HEK293 (cell line): ENCODE measurements around the gene REG3G.

ENCODE experiments used
- CTCF ChIA-PET: fragments of 350-600 bp; formaldehyde crosslinking; extraction: SDS; loops from one replicate; lab custom pipeline; 2021; ENCODE audit warnings: antibody characterized with exemption; lab: Yijun Ruan, JAX
- POLR2A ChIA-PET: fragments of 300-600 bp; formaldehyde crosslinking; extraction: SDS; loops from one replicate; lab custom pipeline; 2020; ENCODE audit warnings: antibody characterized with exemption, inconsistent platforms; lab: Yijun Ruan, JAX
- H3K27ac ChIP-seq: fragments of 200-500 bp; sonication (Bioruptor generic); 2 replicates; pipeline ENCODE4 v1.5.1; 2014; ENCODE audit warnings: low read depth, low read length, control low read depth, inconsistent platforms; ENCODE audit errors: extremely low read depth
- H3K36me3 ChIP-seq, 2 experiments: fragments of 200-500 bp in 1 of 2; sonication (Bioruptor generic) in 1 of 2; 1 replicate in 1 of 2; 2 replicates in 1 of 2; pipeline ENCODE4 v1.5.1; 2014 to 2017; ENCODE audit warnings: inconsistent platforms in 2 of 2, low read length in 2 of 2; ENCODE audit not compliant: control insufficient read depth in 2 of 2, insufficient read depth in 1 of 2
- H3K4me1 ChIP-seq: fragments of 200-500 bp; sonication (Bioruptor generic); 2 replicates; pipeline ENCODE4 v1.5.1; 2014; ENCODE audit warnings: mild to moderate bottlenecking, low read length, inconsistent platforms; ENCODE audit not compliant: control insufficient read depth, insufficient read depth
- H3K4me3 ChIP-seq: 2 replicates; pipeline ENCODE4 v1.5.1; 2011; ENCODE audit warnings: low read depth, mild to moderate bottlenecking, control low read depth, low read length, moderate library complexity
- H3K9me3 ChIP-seq: fragments of 200-500 bp; sonication (Bioruptor generic); 2 replicates; pipeline ENCODE4 v1.5.1; 2014; ENCODE audit warnings: low read depth, low read length, inconsistent platforms; ENCODE audit not compliant: control insufficient read depth, insufficient read depth
- OSR2 ChIP-seq: fragments of 450-650 bp; formaldehyde crosslinking; IDR thresholded peaks from 2 replicates; pipeline ENCODE4 v1.5.1; 2016; ENCODE audit warnings: missing biosample characterization, missing genetic modification characterization
- PBX3 ChIP-seq: sonication (generic); formaldehyde crosslinking; IDR thresholded peaks from 2 replicates; pipeline ENCODE4 v1.8.1; 2022; ENCODE audit warnings: mild to moderate bottlenecking, moderate library complexity, missing genetic modification reagents
- TCF7L2 ChIP-seq: IDR thresholded peaks from 2 replicates; pipeline ENCODE4 v1.6.1; 2011; ENCODE audit warnings: low read depth, mild to moderate bottlenecking, inconsistent platforms, low read length, moderate library complexity, borderline replicate concordance
- ZNF112 ChIP-seq: fragments of 450-650 bp; formaldehyde crosslinking; IDR thresholded peaks from 2 replicates; pipeline ENCODE4 v1.5.0; 2017; ENCODE audit warnings: missing biosample characterization, missing genetic modification characterization
- ZNF121 ChIP-seq: fragments of 450-650 bp; formaldehyde crosslinking; IDR thresholded peaks from 2 replicates; pipeline ENCODE4 v1.5.1; 2016; ENCODE audit warnings: missing biosample characterization, missing genetic modification characterization
- ZNF140 ChIP-seq: fragments of 450-650 bp; formaldehyde crosslinking; IDR thresholded peaks from 2 replicates; pipeline ENCODE4 v1.5.1; 2016; ENCODE audit warnings: missing biosample characterization, missing genetic modification characterization
- ZNF23 ChIP-seq: fragments of 450-650 bp; formaldehyde crosslinking; IDR thresholded peaks from 2 replicates; pipeline ENCODE4 v1.5.1; 2016; ENCODE audit warnings: missing biosample characterization, missing genetic modification characterization, borderline replicate concordance
- ZNF24 ChIP-seq: fragments of 450-650 bp; formaldehyde crosslinking; IDR thresholded peaks from 2 replicates; pipeline ENCODE4 v1.5.1; 2016; ENCODE audit warnings: missing biosample characterization, missing genetic modification characterization
- ZNF274 ChIP-seq, 2 experiments: fragments of 200-500 bp in 1 of 2; fragments of 450-650 bp in 1 of 2; sonication (Bioruptor generic) in 1 of 2; formaldehyde crosslinking in 1 of 2; IDR thresholded peaks; 2 replicates each; pipeline versions ENCODE4 v1.5.1 to v1.6.1; 2014 to 2016; ENCODE audit warnings: borderline replicate concordance in 1 of 2, inconsistent platforms in 1 of 2, low read length in 1 of 2, missing biosample characterization in 1 of 2, missing genetic modification characterization in 1 of 2
- ZNF354C ChIP-seq: fragments of 450-650 bp; formaldehyde crosslinking; IDR thresholded peaks from 2 replicates; pipeline ENCODE4 v1.5.1; 2016; ENCODE audit warnings: missing biosample characterization, missing genetic modification characterization, low read depth, borderline replicate concordance
- ZNF362 ChIP-seq: fragments of 450-650 bp; formaldehyde crosslinking; IDR thresholded peaks from 2 replicates; pipeline ENCODE4 v1.5.1; 2016; ENCODE audit warnings: missing biosample characterization, missing genetic modification characterization
- ZNF423 ChIP-seq: fragments of 450-650 bp; formaldehyde crosslinking; IDR thresholded peaks from 2 replicates; pipeline ENCODE4 v1.5.1; 2016; ENCODE audit warnings: missing biosample characterization, missing genetic modification characterization
- ZNF433 ChIP-seq: fragments of 450-650 bp; formaldehyde crosslinking; IDR thresholded peaks from 2 replicates; pipeline ENCODE4 v1.5.1; 2016; ENCODE audit warnings: missing biosample characterization, missing genetic modification characterization, low read depth
- ZNF449 ChIP-seq: fragments of 450-650 bp; formaldehyde crosslinking; IDR thresholded peaks from 2 replicates; pipeline ENCODE4 v1.5.1; 2017; ENCODE audit warnings: missing biosample characterization, mild to moderate bottlenecking, missing genetic modification characterization, moderate library complexity
- ZNF473 ChIP-seq: fragments of 450-650 bp; formaldehyde crosslinking; IDR thresholded peaks from 2 replicates; pipeline ENCODE4 v1.5.1; 2017; ENCODE audit warnings: missing biosample characterization, missing genetic modification characterization
- ZNF558 ChIP-seq: fragments of 450-650 bp; formaldehyde crosslinking; IDR thresholded peaks from 2 replicates; pipeline ENCODE4 v1.5.1; 2016; ENCODE audit warnings: missing biosample characterization, missing genetic modification characterization
- ZNF585B ChIP-seq: fragments of 450-650 bp; formaldehyde crosslinking; IDR thresholded peaks from 2 replicates; pipeline ENCODE4 v1.5.1; 2016; ENCODE audit warnings: missing biosample characterization, missing genetic modification characterization
- ZNF621 ChIP-seq: fragments of 450-650 bp; formaldehyde crosslinking; IDR thresholded peaks from 2 replicates; pipeline ENCODE4 v1.5.1; 2017; ENCODE audit warnings: missing biosample characterization, missing genetic modification characterization
- ZNF658 ChIP-seq: fragments of 450-650 bp; formaldehyde crosslinking; IDR thresholded peaks from 2 replicates; pipeline ENCODE4; 2016; ENCODE audit warnings: missing biosample characterization, missing genetic modification characterization
- ZNF768 ChIP-seq: fragments of 450-650 bp; formaldehyde crosslinking; IDR thresholded peaks from 2 replicates; pipeline ENCODE4 v1.5.1; 2018; ENCODE audit warnings: missing biosample characterization, mild to moderate bottlenecking, missing genetic modification characterization

The REG3G gene

GRCh38 chr2:79025421-79025820 is at the start of gene REG3G:
Gene REG3G (plus strand): TSS chr2:79025702. CDS start chr2:79026094, 392 bp downstream.
- ChIA-PET CTCF (no interaction called here), POLR2A (no interaction called here)
- H3K4me3 ChIP-seq = no peak within 1 kb of the TSS
- H3K36me3 ChIP-seq = no peaks in the 10 kb centered on the region
- TF ChIP-seq ZNF23 (tag by site-specific recombination) = no peak
- no peak for TF ChIP-seq ZNF24 (tag by site-specific recombination)
- no peak within 1 kb of the TSS for H3K27ac ChIP-seq
- H3K4me1 ChIP-seq = no peaks in the 10 kb centered on the region
- H3K9me3 ChIP-seq = no peaks in the 10 kb centered on the region

- POLR2A ChIA-PET = no interaction called here
- no peak overlapping the region for H3K27ac ChIP-seq
- H3K4me1 ChIP-seq = no peaks in the 10 kb centered on the region
- TF ChIP-seq ZNF140 (no peak), ZNF621 (tag by site-specific recombination) (no peak), ZNF585B (tag by site-specific recombination) (no peak), OSR2 (tag by site-specific recombination) (no peak), ZNF362 (tag by site-specific recombination) (no peak)
- H3K9me3 ChIP-seq = no peaks in the 10 kb centered on the region
- no peaks in the 10 kb centered on the region for H3K36me3 ChIP-seq
- CTCF ChIA-PET = interaction anchor here (0.6 to 0.7 kb wide), 2 partner anchors 464 to 878 kb away, joined by 3 read pairs; no protein-coding TSS in a partner anchor
- H3K4me3 ChIP-seq = no peak overlapping the region
These were observed 47.8 kb upstream of the REG3G start for GRCh38 chr2:78977661-78978145.

- H3K9me3 ChIP-seq = no peaks in the 10 kb centered on the region
- no peak overlapping the region for H3K27ac ChIP-seq
- TF ChIP-seq TCF7L2 (no peak), ZNF449 (tag by site-specific recombination) (no peak), ZNF658 (tag by site-specific recombination) (no peak), ZNF423 (no peak), ZNF121 (tag by site-specific recombination) (no peak), PBX3 (CRISPR knock-in tag) (no peak), ZNF274 (IDR thresholded peaks at IDR 0.05; ENCODE audit: low read length) (no peak), ZNF274 (tag by site-specific recombination; IDR thresholded peaks at IDR 0.05; ENCODE audit: borderline replicate concordance) (no peak), ZNF112 (tag by site-specific recombination) (no peak), ZNF768 (tag by site-specific recombination) (no peak), ZNF433 (tag by site-specific recombination) (no peak), ZNF558 (tag by site-specific recombination) (no peak), ZNF473 (tag by site-specific recombination) (no peak), ZNF354C (tag by site-specific recombination) (no peak)
- ChIA-PET CTCF (interaction anchor here (0.6 to 2.3 kb wide), 2 partner anchors 20 to 464 kb away, joined by 3 to 5 read pairs; no protein-coding TSS in a partner anchor), POLR2A (no interaction called here)
- no peaks in the 10 kb centered on the region for H3K36me3 ChIP-seq
- H3K4me1 ChIP-seq = no peaks in the 10 kb centered on the region
- no peak overlapping the region for H3K4me3 ChIP-seq
These were observed 47.2 kb upstream of the REG3G start for GRCh38 chr2:78978340-78978739.
